ENCODE measurements around the gene HIGD1C. TPM values are rescaled to one million over a fixed set of nuclear protein-coding genes. Genes with fewer than 3 reads are reported as not detected.

HIGD1C gene
- total RNA-seq, 1 experiment from 2014 or later, result not detected

DNA sequence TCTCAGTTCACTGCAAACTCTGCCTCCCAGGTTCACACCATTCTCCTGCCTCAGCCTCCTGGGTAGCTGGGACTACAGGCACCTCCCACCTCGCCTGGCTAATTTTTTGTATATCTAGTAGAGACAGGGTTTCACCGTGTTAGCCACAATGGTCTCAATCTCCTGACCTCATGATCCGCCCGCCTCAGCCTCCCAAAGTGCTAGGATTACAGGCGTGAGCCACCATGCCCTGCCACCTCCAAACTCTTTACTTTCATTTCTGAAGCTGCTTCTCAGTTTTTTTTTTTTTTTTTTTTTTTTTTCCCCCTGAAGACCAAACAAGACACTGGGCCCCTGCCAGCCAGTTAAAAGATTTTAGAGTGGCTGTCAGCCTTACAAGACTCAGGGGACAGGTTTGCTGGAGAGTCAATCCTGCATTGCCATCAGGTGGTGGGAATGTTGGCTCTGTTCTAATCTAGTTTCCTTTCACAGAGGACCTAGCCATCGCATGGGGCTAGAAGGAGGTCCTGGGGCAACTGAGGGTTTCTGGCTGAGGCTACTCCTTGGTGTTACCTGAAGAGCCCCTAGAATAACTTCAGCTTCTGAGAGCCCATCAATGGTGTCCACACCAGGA lies 37.4 kb upstream of the HIGD1C start:
- Mint-ChIP-seq H3K4me3 (no peak overlapping the region), H3K4me1 (peaks cover 12% of the 10 kb centered on the region), H3K36me3 (peaks cover 78% of the 10 kb centered on the region), H3K27me3 (ENCODE audit: low read depth) (no peaks in the 10 kb centered on the region; the same call in 1 of the 2 replicates), H3K9me3 (peaks cover 82% of the 10 kb centered on the region), H3K27ac (no peak overlapping the region)
- POLR2A ChIA-PET, result interaction anchor here (0.8 kb wide), 1 partner anchor 10 kb away, joined by 3 read pairs; a partner anchor contains a TSS
- ATAC-seq (no peak), DNase-seq (ENCODE audit: low spot score) (no peak)
- TF ChIP-seq NFATC4 (CRISPR knock-in tag; IDR thresholded peaks at IDR 0.05) (no peak), ZNF138 (CRISPR knock-in tag; conservative IDR thresholded peaks at IDR 0.05) (no peak), ZNF232 (CRISPR knock-in tag; IDR thresholded peaks at IDR 0.05) (no peak), ZNF263 (CRISPR knock-in tag; IDR thresholded peaks at IDR 0.05; ENCODE audit: low read depth) (no peak), ZBTB21 (CRISPR knock-in tag; IDR thresholded peaks at IDR 0.05; ENCODE audit: borderline replicate concordance) (no peak), ARID4B (CRISPR knock-in tag; IDR thresholded peaks at IDR 0.05; ENCODE audit: borderline replicate concordance) (no peak), FOXJ3 (CRISPR knock-in tag; IDR thresholded peaks at IDR 0.05; ENCODE audit: borderline replicate concordance) (no peak), GABPB1 (CRISPR knock-in tag; IDR thresholded peaks at IDR 0.05) (no peak), HMGXB4 (CRISPR knock-in tag; IDR thresholded peaks at IDR 0.05) (no peak), ZNF317 (CRISPR knock-in tag; IDR thresholded peaks at IDR 0.05; ENCODE audit: borderline replicate concordance, low read depth) (no peak), ERG (CRISPR knock-in tag; IDR thresholded peaks at IDR 0.05) (no peak), TEAD1 (CRISPR knock-in tag; IDR thresholded peaks at IDR 0.05) (no peak), ZBTB43 (CRISPR knock-in tag; IDR thresholded peaks at IDR 0.05) (no peak), CREB1 (CRISPR knock-in tag; IDR thresholded peaks at IDR 0.05) (no peak), ETV6 (CRISPR knock-in tag; IDR thresholded peaks at IDR 0.05) (no peak)
- TF ChIP-seq, protein P1, sequence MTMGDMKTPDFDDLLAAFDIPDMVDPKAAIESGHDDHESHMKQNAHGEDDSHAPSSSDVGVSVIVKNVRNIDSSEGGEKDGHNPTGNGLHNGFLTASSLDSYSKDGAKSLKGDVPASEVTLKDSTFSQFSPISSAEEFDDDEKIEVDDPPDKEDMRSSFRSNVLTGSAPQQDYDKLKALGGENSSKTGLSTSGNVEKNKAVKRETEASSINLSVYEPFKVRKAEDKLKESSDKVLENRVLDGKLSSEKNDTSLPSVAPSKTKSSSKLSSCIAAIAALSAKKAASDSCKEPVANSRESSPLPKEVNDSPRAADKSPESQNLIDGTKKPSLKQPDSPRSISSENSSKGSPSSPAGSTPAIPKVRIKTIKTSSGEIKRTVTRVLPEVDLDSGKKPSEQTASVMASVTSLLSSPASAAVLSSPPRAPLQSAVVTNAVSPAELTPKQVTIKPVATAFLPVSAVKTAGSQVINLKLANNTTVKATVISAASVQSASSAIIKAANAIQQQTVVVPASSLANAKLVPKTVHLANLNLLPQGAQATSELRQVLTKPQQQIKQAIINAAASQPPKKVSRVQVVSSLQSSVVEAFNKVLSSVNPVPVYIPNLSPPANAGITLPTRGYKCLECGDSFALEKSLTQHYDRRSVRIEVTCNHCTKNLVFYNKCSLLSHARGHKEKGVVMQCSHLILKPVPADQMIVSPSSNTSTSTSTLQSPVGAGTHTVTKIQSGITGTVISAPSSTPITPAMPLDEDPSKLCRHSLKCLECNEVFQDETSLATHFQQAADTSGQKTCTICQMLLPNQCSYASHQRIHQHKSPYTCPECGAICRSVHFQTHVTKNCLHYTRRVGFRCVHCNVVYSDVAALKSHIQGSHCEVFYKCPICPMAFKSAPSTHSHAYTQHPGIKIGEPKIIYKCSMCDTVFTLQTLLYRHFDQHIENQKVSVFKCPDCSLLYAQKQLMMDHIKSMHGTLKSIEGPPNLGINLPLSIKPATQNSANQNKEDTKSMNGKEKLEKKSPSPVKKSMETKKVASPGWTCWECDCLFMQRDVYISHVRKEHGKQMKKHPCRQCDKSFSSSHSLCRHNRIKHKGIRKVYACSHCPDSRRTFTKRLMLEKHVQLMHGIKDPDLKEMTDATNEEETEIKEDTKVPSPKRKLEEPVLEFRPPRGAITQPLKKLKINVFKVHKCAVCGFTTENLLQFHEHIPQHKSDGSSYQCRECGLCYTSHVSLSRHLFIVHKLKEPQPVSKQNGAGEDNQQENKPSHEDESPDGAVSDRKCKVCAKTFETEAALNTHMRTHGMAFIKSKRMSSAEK (CRISPR knock-in tag; IDR thresholded peaks at IDR 0.05; ENCODE audit: borderline replicate concordance), result no peak
- TF ChIP-seq, protein P2, sequence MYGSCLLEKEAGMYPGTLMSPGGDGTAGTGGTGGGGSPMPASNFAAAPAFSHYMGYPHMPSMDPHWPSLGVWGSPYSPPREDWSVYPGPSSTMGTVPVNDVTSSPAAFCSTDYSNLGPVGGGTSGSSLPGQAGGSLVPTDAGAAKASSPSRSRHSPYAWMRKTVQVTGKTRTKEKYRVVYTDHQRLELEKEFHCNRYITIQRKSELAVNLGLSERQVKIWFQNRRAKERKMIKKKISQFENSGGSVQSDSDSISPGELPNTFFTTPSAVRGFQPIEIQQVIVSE (CRISPR knock-in tag; IDR thresholded peaks at IDR 0.05; ENCODE audit: borderline replicate concordance), result no peak
- TF ChIP-seq, protein P3, sequence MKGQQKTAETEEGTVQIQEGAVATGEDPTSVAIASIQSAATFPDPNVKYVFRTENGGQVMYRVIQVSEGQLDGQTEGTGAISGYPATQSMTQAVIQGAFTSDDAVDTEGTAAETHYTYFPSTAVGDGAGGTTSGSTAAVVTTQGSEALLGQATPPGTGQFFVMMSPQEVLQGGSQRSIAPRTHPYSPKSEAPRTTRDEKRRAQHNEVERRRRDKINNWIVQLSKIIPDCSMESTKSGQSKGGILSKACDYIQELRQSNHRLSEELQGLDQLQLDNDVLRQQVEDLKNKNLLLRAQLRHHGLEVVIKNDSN (CRISPR knock-in tag; IDR thresholded peaks at IDR 0.05), result no peak
- TF ChIP-seq, protein P4, sequence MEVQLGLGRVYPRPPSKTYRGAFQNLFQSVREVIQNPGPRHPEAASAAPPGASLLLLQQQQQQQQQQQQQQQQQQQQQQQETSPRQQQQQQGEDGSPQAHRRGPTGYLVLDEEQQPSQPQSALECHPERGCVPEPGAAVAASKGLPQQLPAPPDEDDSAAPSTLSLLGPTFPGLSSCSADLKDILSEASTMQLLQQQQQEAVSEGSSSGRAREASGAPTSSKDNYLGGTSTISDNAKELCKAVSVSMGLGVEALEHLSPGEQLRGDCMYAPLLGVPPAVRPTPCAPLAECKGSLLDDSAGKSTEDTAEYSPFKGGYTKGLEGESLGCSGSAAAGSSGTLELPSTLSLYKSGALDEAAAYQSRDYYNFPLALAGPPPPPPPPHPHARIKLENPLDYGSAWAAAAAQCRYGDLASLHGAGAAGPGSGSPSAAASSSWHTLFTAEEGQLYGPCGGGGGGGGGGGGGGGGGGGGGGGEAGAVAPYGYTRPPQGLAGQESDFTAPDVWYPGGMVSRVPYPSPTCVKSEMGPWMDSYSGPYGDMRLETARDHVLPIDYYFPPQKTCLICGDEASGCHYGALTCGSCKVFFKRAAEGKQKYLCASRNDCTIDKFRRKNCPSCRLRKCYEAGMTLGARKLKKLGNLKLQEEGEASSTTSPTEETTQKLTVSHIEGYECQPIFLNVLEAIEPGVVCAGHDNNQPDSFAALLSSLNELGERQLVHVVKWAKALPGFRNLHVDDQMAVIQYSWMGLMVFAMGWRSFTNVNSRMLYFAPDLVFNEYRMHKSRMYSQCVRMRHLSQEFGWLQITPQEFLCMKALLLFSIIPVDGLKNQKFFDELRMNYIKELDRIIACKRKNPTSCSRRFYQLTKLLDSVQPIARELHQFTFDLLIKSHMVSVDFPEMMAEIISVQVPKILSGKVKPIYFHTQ (CRISPR knock-in tag; IDR thresholded peaks at IDR 0.05), result no peak
- CTCF ChIA-PET, result interaction anchor here (1.1 kb wide), 1 partner anchor 10 kb away, joined by 4 read pairs; a partner anchor contains a TSS

All from WTC11 (cell line).